GM18526 (cell line): ENCODE results near the gene ABCA3.

ENCODE experiments used
- POLR2A ChIP-seq: IDR thresholded peaks from 3 replicates; pipeline ENCODE4 v1.6.1; 2011; ENCODE audit not compliant: insufficient read length; ENCODE audit errors: extremely low read depth

ABCA3 gene

DNA sequence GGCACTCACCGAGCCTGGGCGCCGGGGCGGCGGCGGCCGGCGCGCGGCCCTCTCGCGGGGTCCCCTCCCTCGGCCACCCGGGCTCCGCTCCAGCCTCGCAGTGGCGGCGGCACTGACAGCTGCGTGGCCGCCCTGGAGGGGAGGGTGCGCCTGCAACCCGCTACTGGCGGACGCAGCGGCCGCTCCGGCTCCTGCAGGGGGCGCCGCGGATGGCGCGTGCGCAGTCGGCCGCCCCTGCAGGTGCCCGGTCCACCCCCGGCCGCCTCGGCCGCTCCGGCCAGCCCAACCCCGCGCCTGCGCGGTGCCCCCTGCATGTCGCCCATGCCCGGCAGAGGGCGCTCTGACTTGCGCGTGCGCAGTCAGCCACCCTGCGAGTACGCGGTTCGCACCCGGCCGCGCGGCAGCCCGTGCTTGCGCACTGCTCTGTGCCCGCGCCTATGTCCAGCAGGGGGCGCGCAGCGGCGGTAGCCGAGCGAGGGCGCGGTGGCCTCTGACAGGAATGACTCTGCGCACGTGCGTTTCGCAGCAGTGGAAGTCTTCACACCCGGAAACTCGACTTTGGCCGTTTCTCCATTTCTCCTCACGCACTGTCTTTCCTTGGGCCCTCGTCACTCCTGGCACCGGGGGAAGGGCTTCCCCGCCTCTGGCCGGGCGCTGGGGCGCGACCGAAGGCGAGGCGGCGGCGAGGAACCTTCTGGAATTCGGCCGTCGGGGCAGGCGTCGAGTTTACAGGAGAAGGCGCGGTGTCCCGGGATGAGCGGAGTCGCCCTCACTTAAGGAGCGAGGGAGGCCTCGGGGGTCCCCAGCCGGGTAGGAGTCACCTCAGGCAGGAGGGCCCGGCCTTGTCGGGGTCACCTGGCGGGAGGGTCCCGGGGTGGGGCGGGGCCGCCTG, at the start of gene ABCA3:
Gene ABCA3 (minus strand): TSS at position 165 of the 892 bp plus-strand sequence. CDS start 14,262 bp downstream, outside the sequence.
- peak; percentile 40 for TF ChIP-seq POLR2A

DNA sequence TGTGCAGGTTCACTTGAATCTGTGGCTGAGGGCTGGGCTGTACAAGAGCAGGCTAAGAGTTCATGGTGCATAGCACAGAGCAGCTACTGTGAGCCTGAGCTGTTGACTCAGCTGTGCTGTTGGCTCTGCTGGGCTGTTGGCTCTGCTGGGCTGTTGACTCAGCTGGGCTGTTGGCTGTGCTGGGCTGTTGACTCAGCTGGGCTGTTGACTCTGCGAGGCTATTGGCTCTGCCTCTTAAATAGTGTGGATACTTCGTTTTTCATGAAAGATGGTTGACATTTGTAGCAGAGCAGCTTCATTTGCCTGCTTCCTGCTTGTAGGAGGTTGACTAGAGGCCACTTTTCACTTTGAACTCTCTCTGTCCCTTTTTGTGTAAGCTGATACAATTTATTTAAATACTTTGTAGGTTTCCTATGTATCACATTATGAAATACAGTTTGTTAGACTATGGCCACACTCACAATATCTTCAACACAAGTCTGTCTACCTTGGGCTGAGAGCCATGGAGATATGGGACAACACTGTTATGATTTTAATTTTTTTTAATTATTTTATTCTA, 48.4 kb upstream of the ABCA3 start:
- no peak for TF ChIP-seq POLR2A

DNA sequence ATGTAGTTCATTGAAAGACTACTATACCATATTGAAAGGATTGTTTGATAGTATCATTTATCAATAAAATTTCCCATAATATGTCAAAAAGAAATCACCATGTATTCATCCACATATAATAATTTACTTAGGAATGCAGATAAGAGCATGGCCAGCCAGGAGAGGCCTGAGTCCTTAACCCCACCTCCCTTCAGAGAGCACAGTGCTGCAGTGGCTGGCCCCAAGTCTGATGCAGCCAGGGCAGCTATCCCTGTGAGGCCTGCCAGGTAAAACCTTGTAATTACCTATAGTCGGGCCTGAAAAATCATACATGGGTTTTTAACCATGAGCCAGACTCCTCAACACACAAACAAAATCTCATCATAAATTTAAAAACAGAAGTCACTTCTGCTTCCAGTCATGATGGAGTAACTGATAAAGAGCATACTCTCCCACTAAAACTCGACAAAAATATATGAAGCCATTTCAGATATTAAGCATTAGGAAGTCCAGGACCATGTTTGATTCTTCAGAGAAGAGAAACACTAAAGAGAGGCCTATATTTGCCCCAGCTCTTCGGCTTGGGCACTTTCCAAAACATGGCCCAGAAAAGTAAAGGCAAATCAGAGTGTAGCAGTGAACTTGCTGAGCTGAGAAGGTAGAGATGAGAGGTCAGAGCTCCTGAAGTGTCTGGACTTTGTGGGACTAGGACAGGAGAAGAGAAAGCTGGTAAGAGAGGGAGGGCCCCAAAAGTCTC, 47.8 kb upstream of the ABCA3 start:
- TF ChIP-seq POLR2A = no peak

DNA sequence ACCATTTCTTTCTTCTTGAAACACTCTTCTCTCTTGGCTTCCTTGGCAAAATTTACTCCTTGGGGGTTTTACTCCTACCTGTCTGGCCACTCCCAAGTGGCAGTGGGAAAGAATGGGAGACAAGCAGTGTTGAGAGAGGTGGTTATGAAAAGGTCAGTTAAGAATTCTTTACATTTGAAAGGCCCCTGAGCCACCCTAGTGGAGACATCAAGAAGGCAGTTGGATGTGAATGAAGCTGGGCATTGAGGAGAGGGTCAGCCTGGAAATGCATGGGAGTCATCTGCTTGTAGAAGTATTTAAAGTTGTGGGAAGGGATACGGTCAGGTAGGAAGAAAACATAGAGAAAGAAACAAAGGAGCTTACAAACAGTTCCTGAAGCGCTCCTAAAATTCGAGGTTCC, 46.5 kb upstream of the ABCA3 start:
- no peak for TF ChIP-seq POLR2A

DNA sequence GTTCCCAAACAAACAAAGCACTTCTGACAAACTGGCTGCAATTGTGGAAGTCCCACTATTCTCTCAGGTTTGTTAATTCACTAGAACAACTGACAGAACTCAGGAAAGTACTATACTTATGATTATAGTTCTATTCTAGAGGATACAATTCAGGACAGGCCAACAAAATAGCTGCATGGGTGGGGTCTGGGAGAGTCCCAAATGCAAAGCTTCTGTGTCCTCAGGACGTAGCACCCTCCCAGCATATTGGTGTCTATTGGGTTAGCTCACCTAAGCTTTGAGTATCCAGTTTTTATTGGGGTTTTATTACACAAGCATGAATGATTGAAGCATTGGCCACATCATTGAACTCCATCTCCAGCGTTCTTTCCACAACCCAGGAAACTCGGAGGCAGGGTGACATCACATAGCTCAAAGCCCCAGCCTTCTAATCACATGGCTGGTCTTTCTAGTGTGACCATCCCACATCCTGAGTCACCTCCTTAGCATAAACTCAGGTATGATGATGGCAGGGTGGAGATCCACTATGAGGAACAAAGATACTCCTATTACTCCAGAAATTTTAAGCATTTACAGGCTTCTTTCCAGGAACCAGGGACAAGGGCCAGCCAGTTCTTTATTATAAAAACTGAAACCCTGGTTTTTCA, 44.8 kb upstream of the ABCA3 start:
- TF ChIP-seq POLR2A = no peak

- TF ChIP-seq POLR2A = no peak
Measured at GRCh38 chr16:2384426-2384825, 43.9 kb upstream of the ABCA3 start.

GRCh38 chr16:2383501-2383900, 43.0 kb upstream of the ABCA3 start:
- no peak for TF ChIP-seq POLR2A

- no peak for TF ChIP-seq POLR2A
Measured at GRCh38 chr16:2374644-2375043, 34.1 kb upstream of the ABCA3 start.

GRCh38 chr16:2373176-2373575, 32.6 kb upstream of the ABCA3 start:
- no peak for TF ChIP-seq POLR2A

DNA sequence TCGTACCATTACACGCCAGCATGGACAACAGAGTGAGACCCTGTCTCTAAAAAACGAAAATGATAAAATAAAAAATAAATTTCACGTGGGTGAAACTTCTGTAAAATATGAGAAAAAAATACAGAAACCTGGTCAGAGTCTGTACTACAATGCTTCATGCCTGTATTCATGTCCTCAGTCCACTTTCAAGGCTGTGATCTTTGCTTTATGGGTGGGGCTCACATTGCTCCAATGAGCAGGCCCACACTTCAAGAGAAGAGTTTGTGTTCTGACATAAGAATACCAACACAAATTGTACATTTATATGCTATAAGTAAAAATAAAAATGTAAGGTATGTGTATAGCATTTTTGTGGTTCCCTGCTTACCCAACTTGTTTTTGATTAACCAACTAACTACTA, 32.2 kb upstream of the ABCA3 start:
- no peak for TF ChIP-seq POLR2A

DNA sequence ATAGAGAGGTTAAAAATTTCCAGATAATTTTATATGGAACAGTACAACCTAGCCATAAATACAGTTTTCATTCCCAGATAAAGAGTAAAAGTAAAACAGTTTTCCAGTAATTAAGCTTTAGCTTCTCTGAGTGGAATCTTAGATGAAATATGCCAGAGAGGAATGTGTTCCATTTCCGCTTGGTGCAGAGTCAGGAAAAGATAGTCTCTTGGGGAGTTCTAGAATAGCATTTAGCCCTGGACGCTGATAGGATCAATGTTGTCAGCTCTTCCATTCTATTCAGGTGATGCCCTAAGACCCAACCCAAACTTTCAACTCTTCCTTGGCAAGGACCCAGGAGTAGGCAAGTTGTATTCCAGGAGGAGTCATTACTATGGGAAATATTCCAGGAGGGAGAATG, 30.9 kb upstream of the ABCA3 start:
- no peak for TF ChIP-seq POLR2A

DNA sequence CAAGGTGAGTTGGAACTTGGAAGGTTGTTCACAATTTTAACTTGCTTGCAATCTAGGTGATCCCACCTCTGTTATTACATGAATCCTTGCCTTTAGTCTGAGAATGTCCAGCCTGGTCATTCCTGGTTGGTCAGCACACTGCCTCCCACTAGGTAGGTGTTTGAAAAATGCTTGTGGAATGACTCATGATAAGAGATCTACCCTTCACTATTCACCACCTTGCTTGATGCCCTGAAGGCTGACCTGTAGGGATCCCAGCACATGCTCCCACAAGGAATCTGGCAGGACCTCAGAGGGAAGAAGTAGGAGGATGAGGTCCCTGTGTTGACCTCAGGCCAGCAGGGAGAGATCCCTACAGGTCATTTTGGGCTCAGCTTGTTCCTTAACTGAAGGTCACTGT, 30.2 kb upstream of the ABCA3 start:
- TF ChIP-seq POLR2A = no peak

- no peak for TF ChIP-seq POLR2A
Measured at GRCh38 chr16:2366660-2367309, 26.3 kb upstream of the ABCA3 start.

- no peak for TF ChIP-seq POLR2A
Measured at GRCh38 chr16:2365397-2366294, 25.1 kb upstream of the ABCA3 start.
